GM23338 (cell line): ENCODE results near the gene CABYR. TPM values are rescaled to one million over a fixed set of nuclear protein-coding genes. Genes with fewer than 3 reads are reported as not detected.
A peak's percentile ranks its signal among the peaks of the same experiment; 100 is the strongest.

ENCODE experiments used
- ATAC-seq: fragments of 200-7000 bp; cut with Tn5 transposase; 3 replicates; pipeline ENCODE4 v1.9.1; 2020
- DNase-seq: peaks from one replicate; pipeline ENCODE4 v3.0.0-alpha.2; 2015; ENCODE audit warnings: low spot score
- H2AFZ ChIP-seq: fragments of 200-600 bp; sonication (generic); 2 replicates; pipeline ENCODE4 v1.8.0; 2016; ENCODE audit warnings: antibody characterized with exemption, mild to moderate bottlenecking, moderate library complexity
- H3F3A ChIP-seq: fragments of 200-600 bp; sonication (generic); replicated peaks from 2 replicates; pipeline ENCODE4 v1.8.0; 2017; ENCODE audit warnings: antibody characterized with exemption, mixed run types, low read depth
- H3K27ac ChIP-seq: fragments of 200-600 bp; sonication (generic); 2 replicates; pipeline ENCODE4 v1.6.1; 2016; ENCODE audit warnings: low read depth
- H3K27me3 ChIP-seq: fragments of 200-600 bp; sonication (generic); 2 replicates; pipeline ENCODE4 v1.8.0; 2016; ENCODE audit warnings: mild to moderate bottlenecking, mixed run types, moderate library complexity; ENCODE audit not compliant: insufficient read depth
- H3K36me3 ChIP-seq: fragments of 200-600 bp; sonication (generic); 2 replicates; pipeline ENCODE4 v1.8.0; 2016; ENCODE audit warnings: mild to moderate bottlenecking; ENCODE audit not compliant: insufficient read depth
- H3K4me1 ChIP-seq: fragments of 200-600 bp; sonication (generic); 2 replicates; pipeline ENCODE4 v1.8.0; 2016; ENCODE audit warnings: mild to moderate bottlenecking, moderate library complexity; ENCODE audit not compliant: insufficient read depth
- H3K4me2 ChIP-seq: fragments of 200-600 bp; sonication (generic); 2 replicates; pipeline ENCODE4 v1.7.1; 2017; ENCODE audit warnings: mixed run types
- H3K4me3 ChIP-seq: fragments of 200-600 bp; sonication (generic); 2 replicates; pipeline ENCODE4 v1.6.1; 2016; ENCODE audit warnings: mixed run types
- H3K79me2 ChIP-seq: fragments of 200-600 bp; sonication (generic); replicated peaks from 2 replicates; pipeline ENCODE4 v1.8.0; 2017; ENCODE audit warnings: mild to moderate bottlenecking; ENCODE audit not compliant: insufficient read depth
- H3K9me2 ChIP-seq: fragments of 200-600 bp; sonication (generic); 2 replicates; pipeline ENCODE4 v1.8.0; 2017; ENCODE audit not compliant: insufficient read depth
- H4K20me1 ChIP-seq: fragments of 200-600 bp; sonication (generic); replicated peaks from 2 replicates; pipeline ENCODE4 v1.8.0; 2017; ENCODE audit warnings: mild to moderate bottlenecking; ENCODE audit not compliant: insufficient read depth
- H3K27ac Mint-ChIP-seq: 2 replicates; pipeline ENCODE4 v1.8.0; 2020; ENCODE audit warnings: inconsistent platforms, mild to moderate bottlenecking, moderate library complexity, mixed read lengths
- H3K27me3 Mint-ChIP-seq: 3 replicates; pipeline ENCODE4 v1.8.0; 2022; ENCODE audit warnings: low read depth, mild to moderate bottlenecking, moderate library complexity, mixed read lengths, inconsistent platforms; ENCODE audit not compliant: insufficient read depth, poor library complexity
- H3K36me3 Mint-ChIP-seq: 3 replicates; pipeline ENCODE4 v1.8.0; 2021; ENCODE audit warnings: low read depth, mild to moderate bottlenecking, inconsistent platforms, moderate library complexity, mixed read lengths
- H3K4me1 Mint-ChIP-seq: 3 replicates; pipeline ENCODE4 v1.8.0; 2020; ENCODE audit warnings: mild to moderate bottlenecking, inconsistent platforms, mixed read lengths
- H3K4me3 Mint-ChIP-seq: 3 replicates; pipeline ENCODE4 v1.8.0; 2021; ENCODE audit warnings: moderate library complexity, mild to moderate bottlenecking, inconsistent platforms, mixed read lengths
- H3K9me3 Mint-ChIP-seq: 3 replicates; pipeline ENCODE4 v1.8.0; 2020; ENCODE audit warnings: moderate library complexity, mild to moderate bottlenecking, inconsistent platforms, mixed read lengths
- CREB1 ChIP-seq: fragments of 250-450 bp; sonication (Bioruptor Pico); IDR thresholded peaks from 2 replicates; pipeline ENCODE4 v1.5.0; 2020; ENCODE audit warnings: low read depth, mild to moderate bottlenecking, moderate library complexity
- EZH2 ChIP-seq: fragments of 200-600 bp; sonication (generic); IDR thresholded peaks from one replicate; pipeline ENCODE4 v1.8.0; 2017; ENCODE audit warnings: antibody characterized with exemption, mild to moderate bottlenecking, low read depth; ENCODE audit not compliant: unreplicated experiment
- JUNB ChIP-seq: IDR thresholded peaks from one replicate; pipeline ENCODE4 v1.6.1; 2016; ENCODE audit warnings: antibody characterized with exemption; ENCODE audit not compliant: unreplicated experiment
- POLR2AphosphoS5 ChIP-seq: IDR thresholded peaks from 2 replicates; pipeline ENCODE4 v1.6.1; 2016; ENCODE audit warnings: antibody characterized with exemption, low read depth
- ZNF114 ChIP-seq: fragments of 250-450 bp; sonication (Bioruptor Pico); IDR thresholded peaks from 2 replicates; pipeline ENCODE4 v1.5.0; 2020; ENCODE audit warnings: mild to moderate bottlenecking, moderate library complexity
- ZNF331 ChIP-seq: fragments of 250-450 bp; sonication (Bioruptor Pico); IDR thresholded peaks from 2 replicates; pipeline ENCODE4 v1.5.0; 2020; ENCODE audit warnings: low read depth, mild to moderate bottlenecking, moderate library complexity
- polyA plus RNA-seq: library from polyadenylated mRNA; unstranded; fragments of >200 nt; fragmentation: Nextera tagmentation; extraction: Ambion mirVana; gene quantifications from 2 replicates; pipeline ENCODE4 v1.2.1, GENCODE V29; 2016
- total RNA-seq: library from RNA; depleted of rRNA; stranded (reverse); fragments of >200 nt; shearing (Covaris generic); gene quantifications from 2 replicates; pipeline ENCODE4 v1.2.3, GENCODE V29; 2014
- TF ChIP-seq, protein P1 (sequence below): IDR thresholded peaks from one replicate; pipeline ENCODE4 v1.6.1; 2018; ENCODE audit warnings: antibody characterized with exemption; ENCODE audit not compliant: unreplicated experiment
- TF ChIP-seq, protein P2 (sequence below): fragments of 250-450 bp; sonication (Bioruptor Pico); IDR thresholded peaks from 2 replicates; pipeline ENCODE4 v1.5.0; 2020; ENCODE audit warnings: mild to moderate bottlenecking, moderate library complexity

Gene CABYR
- total and polyA plus RNA-seq, 2 experiments from 2014 or later = 24.0 to 48.4 TPM

DNA sequence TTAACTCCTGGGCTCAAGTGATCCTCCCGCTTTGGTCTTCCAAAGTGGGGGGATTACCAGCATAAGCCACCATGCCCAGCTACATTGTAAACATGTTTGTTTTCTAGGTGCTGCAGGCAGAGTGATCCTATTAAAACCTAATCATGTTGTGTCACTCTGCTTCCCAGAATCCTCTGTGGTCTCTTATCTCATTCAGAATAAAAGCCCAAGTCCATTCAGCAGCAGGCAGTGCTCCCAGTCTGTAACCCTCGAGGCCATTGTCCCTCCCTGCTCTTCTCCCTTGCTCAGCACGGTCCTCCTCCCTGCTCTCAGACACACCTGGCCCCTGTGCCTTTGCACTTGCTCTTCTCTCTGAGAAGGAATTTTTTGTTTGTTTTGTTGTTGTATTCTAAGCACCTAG lies 11.1 kb upstream of the CABYR start:
- Histone ChIP-seq H3K4me3 (no peak overlapping the region), H3K4me1 (no peaks in the 10 kb centered on the region), H3K36me3 (peaks cover 51% of the 10 kb centered on the region), H2AFZ (no peak overlapping the region), H3K4me2 (no peak overlapping the region), H3K9me2 (no peaks in the 10 kb centered on the region), H3K79me2 (no peaks in the 10 kb centered on the region; the same call in 1 of the 2 replicates), H3K27me3 (no peaks in the 10 kb centered on the region), H3F3A (no peaks in the 10 kb centered on the region), H4K20me1 (no peaks in the 10 kb centered on the region), H3K27ac (0 out of 2 replicates have a peak overlapping the region, but pooled peaks have one; percentile 66)
- TF ChIP-seq JUNB (no peak), EZH2 (no peak), ZNF114 (no peak), CREB1 (CRISPR knock-in tag) (no peak), POLR2AphosphoS5 (no peak), ZNF331 (CRISPR knock-in tag) (no peak)
- TF ChIP-seq, protein P1, sequence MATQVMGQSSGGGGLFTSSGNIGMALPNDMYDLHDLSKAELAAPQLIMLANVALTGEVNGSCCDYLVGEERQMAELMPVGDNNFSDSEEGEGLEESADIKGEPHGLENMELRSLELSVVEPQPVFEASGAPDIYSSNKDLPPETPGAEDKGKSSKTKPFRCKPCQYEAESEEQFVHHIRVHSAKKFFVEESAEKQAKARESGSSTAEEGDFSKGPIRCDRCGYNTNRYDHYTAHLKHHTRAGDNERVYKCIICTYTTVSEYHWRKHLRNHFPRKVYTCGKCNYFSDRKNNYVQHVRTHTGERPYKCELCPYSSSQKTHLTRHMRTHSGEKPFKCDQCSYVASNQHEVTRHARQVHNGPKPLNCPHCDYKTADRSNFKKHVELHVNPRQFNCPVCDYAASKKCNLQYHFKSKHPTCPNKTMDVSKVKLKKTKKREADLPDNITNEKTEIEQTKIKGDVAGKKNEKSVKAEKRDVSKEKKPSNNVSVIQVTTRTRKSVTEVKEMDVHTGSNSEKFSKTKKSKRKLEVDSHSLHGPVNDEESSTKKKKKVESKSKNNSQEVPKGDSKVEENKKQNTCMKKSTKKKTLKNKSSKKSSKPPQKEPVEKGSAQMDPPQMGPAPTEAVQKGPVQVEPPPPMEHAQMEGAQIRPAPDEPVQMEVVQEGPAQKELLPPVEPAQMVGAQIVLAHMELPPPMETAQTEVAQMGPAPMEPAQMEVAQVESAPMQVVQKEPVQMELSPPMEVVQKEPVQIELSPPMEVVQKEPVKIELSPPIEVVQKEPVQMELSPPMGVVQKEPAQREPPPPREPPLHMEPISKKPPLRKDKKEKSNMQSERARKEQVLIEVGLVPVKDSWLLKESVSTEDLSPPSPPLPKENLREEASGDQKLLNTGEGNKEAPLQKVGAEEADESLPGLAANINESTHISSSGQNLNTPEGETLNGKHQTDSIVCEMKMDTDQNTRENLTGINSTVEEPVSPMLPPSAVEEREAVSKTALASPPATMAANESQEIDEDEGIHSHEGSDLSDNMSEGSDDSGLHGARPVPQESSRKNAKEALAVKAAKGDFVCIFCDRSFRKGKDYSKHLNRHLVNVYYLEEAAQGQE = no peak
- TF ChIP-seq, protein P2, sequence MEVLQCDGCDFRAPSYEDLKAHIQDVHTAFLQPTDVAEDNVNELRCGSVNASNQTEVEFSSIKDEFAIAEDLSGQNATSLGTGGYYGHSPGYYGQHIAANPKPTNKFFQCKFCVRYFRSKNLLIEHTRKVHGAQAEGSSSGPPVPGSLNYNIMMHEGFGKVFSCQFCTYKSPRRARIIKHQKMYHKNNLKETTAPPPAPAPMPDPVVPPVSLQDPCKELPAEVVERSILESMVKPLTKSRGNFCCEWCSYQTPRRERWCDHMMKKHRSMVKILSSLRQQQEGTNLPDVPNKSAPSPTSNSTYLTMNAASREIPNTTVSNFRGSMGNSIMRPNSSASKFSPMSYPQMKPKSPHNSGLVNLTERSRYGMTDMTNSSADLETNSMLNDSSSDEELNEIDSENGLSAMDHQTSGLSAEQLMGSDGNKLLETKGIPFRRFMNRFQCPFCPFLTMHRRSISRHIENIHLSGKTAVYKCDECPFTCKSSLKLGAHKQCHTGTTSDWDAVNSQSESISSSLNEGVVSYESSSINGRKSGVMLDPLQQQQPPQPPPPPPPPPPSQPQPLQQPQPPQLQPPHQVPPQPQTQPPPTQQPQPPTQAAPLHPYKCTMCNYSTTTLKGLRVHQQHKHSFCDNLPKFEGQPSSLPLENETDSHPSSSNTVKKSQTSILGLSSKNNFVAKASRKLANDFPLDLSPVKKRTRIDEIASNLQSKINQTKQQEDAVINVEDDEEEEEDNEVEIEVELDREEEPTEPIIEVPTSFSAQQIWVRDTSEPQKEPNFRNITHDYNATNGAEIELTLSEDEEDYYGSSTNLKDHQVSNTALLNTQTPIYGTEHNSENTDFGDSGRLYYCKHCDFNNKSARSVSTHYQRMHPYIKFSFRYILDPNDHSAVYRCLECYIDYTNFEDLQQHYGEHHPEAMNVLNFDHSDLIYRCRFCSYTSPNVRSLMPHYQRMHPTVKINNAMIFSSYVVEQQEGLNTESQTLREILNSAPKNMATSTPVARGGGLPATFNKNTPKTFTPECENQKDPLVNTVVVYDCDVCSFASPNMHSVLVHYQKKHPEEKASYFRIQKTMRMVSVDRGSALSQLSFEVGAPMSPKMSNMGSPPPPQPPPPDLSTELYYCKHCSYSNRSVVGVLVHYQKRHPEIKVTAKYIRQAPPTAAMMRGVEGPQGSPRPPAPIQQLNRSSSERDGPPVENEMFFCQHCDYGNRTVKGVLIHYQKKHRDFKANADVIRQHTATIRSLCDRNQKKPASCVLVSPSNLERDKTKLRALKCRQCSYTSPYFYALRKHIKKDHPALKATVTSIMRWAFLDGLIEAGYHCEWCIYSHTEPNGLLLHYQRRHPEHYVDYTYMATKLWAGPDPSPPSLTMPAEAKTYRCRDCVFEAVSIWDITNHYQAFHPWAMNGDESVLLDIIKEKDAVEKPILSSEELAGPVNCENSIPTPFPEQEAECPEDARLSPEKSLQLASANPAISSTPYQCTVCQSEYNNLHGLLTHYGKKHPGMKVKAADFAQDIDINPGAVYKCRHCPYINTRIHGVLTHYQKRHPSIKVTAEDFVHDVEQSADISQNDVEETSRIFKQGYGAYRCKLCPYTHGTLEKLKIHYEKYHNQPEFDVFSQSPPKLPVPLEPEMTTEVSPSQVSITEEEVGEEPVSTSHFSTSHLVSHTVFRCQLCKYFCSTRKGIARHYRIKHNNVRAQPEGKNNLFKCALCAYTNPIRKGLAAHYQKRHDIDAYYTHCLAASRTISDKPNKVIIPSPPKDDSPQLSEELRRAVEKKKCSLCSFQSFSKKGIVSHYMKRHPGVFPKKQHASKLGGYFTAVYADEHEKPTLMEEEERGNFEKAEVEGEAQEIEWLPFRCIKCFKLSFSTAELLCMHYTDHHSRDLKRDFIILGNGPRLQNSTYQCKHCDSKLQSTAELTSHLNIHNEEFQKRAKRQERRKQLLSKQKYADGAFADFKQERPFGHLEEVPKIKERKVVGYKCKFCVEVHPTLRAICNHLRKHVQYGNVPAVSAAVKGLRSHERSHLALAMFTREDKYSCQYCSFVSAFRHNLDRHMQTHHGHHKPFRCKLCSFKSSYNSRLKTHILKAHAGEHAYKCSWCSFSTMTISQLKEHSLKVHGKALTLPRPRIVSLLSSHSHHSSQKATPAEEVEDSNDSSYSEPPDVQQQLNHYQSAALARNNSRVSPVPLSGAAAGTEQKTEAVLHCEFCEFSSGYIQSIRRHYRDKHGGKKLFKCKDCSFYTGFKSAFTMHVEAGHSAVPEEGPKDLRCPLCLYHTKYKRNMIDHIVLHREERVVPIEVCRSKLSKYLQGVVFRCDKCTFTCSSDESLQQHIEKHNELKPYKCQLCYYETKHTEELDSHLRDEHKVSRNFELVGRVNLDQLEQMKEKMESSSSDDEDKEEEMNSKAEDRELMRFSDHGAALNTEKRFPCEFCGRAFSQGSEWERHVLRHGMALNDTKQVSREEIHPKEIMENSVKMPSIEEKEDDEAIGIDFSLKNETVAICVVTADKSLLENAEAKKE (CRISPR knock-in tag) = no peak
- Mint-ChIP-seq H3K9me3 (no peaks in the 10 kb centered on the region), H3K27me3 (peaks cover 2% of the 10 kb centered on the region), H3K36me3 (peaks cover 6% of the 10 kb centered on the region; the same call in 1 of the 3 replicates), H3K4me3 (no peak overlapping the region), H3K27ac (no peak overlapping the region), H3K4me1 (no peaks in the 10 kb centered on the region)
- DNase-seq (no peak), ATAC-seq (no peak)
